Activated CD8-positive, alpha-beta memory T cell treated with anti-CD3 and anti-CD28 coated beads, Interleukin-2, amount 50 U/mL, for 24 hours (primary cell): ENCODE measurements around the gene MRO.
"Not testable (repeated sequence)": the region's sequence is repeated elsewhere in the genome, so short reads cannot be mapped to it uniquely, and the experiment has no call there.

Experiments
- DNase-seq: peaks from one replicate; pipeline ENCODE4 v3.0.0-alpha.2; 2020; ENCODE audit errors: extremely low read depth

MRO gene

GRCh38 chr18:50791599-50792438 lies 28.0 kb downstream of the MRO start:
- DNase-seq = no peak

DNA sequence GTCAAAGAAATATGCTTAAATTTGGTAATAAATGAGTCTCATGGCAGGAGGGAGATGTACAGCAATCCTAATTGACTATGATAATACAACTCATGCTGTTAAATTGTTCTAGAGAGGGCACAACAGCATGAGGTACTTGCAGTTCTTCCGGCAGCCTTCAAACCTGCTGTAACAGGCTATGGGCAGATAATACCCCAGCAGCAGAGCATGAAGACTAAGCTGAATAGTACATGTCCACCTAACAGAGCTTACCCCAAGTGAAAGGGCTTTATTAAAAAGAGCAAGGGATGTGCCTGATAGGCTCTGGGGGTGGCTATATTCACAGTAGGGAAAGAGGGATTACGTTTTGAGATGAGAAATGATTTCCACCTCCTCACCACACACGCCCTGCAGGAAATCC lies 28.9 kb downstream of the MRO start:
- DNase-seq = no peak

GRCh38 chr18:50790241-50790640 lies 29.6 kb downstream of the MRO start:
- DNase-seq = no peak

DNA sequence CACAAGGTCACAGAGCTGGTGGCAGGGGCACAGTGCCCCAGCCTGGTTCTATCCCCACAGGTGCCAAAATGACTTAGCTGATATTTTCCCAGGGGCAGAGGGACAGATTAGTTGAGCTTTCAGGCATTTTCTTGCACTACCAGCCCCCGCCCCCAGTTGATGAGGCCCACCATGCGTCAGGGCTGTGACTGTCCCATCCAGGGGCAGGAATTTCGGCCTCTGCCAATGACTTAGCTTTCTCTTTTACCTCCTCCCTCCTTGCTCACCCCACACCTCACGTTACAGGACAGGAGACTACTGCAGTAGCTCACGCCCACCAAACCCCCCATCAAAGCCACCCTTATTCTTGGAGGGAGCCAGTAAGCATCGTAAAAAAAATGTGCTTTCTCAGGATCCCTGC lies 31.5 kb downstream of the MRO start:
- no peak for DNase-seq

- DNase-seq = no peak
These were observed 33.0 kb downstream of the MRO start for GRCh38 chr18:50786864-50787263.

GRCh38 chr18:50783553-50783952 lies 36.3 kb downstream of the MRO start:
- no peak for DNase-seq

- DNase-seq = not testable (repeated sequence)
These were observed 40.8 kb downstream of the MRO start for GRCh38 chr18:50779021-50779420.

DNA sequence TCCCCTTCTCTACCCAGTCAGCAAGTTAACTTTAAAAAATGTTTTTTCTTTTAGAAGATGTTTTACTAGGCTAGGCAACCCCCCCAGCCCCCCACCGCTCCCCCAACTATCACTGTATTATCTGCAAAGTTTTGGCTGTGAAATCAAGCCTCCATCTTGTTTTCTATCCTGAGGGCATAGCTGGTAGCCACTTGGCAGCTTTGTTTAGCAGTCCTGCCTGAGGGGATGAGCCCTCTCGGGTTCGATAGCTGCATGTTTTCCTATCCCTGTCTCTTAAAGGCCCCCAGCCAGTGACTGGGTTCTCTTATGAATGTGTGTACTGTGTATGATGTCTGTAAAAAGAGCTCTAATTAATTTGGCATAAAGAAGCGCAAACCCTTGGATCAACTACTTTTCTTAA lies 43.4 kb downstream of the MRO start:
- DNase-seq = no peak

DNA sequence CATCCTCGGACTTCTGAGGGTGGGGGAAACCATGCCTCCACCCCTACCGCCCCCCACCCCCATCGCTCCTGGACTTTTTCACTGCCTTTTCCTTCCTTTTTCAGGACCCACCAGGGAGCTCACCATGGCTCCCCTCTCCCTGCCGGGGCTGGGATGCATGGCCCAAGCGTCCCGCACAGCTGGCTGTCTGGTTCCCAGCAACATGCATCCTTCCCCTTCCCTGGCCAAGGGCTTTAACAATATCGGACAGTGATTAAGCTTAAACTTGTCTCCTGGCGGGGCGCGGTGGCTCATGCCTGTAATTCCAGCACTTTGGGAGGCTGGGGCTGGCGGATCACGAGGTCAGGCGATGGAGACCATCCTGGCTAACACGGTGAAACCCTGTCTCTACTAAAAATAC lies 44.1 kb downstream of the MRO start:
- DNase-seq = no peak

DNA sequence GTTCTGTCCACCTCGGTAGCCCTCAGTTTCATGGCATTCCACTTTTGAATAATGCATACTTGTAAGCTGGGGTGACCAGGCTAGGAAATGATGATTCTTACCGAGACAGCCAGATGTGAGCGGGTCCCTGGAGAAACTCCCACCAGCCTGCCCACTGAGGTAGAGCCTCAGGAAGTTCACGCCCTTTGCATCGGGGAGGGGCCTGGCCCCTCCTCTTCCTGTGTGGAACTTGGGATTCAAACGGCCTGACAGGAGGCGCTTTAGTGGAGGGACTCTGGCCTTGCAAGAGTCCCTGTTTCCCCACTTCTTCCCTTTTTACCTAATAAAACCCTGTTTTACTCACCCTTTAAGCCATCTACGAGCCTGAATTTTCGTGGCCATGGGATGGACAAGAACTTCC lies 44.6 kb downstream of the MRO start:
- no peak for DNase-seq

- no peak for DNase-seq
These were observed 50.4 kb downstream of the MRO start for GRCh38 chr18:50769463-50769862.

DNA sequence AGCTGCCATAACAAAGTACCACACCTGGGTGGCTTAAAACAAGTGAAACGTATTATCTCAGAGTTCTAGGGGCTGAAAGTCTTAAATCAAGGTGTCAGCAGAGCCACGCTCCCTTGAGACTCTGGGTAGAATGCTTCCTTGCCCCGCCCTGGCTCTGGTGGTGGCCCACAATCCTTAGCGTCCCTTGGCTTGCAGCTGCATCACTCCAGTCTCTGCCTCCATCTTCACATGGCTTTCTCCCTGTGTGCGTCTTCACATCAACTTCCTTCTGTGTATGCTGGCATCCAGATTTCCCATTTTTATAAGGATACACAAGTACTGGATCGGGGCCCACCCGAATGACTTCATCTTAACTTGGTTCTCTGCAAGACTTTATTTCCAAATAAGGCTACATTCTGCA lies 62.5 kb downstream of the MRO start:
- no peak for DNase-seq

DNA sequence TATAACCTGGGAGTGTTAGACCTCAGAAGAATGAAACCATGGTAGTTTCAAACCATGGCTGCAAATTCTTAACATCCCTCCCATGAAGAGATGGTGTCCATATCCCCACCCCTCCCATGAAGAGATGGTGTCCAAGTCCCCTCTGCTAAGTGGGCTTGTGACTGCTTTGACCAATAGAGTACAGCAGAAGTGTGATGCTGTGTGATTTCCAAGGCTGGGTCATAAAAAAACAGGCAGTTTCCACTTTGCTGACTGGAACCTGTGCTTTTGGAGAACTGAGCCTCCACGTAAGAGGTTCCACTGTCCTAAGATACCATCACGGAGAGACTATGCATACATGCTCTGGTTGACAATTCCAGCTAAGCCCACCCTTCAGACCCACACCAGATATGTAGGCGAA lies 65.5 kb downstream of the MRO start:
- no peak for DNase-seq

- no peak for DNase-seq
These were observed 66.5 kb downstream of the MRO start for GRCh38 chr18:50753311-50753710.

DNA sequence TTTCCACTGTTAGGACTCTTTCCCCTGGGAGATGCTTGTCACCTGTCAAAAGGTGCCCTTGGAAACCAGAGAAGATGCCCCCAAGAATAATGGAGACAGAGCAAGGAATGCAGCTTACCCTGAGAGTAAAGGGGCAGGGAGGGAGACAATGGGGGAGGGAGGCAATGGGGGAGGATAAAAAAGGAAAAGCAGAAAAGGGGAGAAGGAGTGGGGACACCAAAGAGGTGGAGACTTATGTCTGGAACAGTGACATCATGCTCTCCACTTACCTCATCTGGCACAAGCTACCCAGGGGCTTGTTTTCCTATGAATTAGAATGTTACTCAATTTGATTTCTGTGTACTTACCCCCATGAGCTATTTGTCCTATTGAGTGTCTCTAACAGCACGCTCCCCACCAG lies 67.9 kb downstream of the MRO start:
- DNase-seq = no peak

GRCh38 chr18:50751490-50751889 lies 68.3 kb downstream of the MRO start:
- DNase-seq = no peak

DNA sequence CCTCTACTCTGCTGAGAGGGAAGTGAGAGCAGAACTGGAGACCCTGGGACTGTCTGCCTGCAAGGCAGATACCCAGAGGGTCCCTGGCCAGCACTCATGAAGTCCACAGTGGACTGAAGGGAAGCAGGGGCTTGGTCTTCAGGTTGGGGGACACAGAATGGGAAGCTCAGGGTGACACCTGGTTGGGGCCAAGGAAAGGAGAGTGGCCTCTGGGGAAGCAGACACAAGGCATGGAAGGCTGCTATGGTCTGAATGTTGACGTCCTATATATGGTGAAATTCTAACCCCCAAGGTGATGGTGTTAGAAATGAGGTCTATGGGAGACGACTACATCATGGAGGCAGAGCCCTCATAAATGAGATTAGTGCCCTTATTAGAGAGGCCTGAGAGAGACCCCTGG lies 69.3 kb downstream of the MRO start:
- DNase-seq = no peak

GRCh38 chr18:50749945-50750344 lies 69.9 kb downstream of the MRO start:
- no peak for DNase-seq

- DNase-seq = no peak
These were observed 70.4 kb downstream of the MRO start for GRCh38 chr18:50749421-50749820.

DNA sequence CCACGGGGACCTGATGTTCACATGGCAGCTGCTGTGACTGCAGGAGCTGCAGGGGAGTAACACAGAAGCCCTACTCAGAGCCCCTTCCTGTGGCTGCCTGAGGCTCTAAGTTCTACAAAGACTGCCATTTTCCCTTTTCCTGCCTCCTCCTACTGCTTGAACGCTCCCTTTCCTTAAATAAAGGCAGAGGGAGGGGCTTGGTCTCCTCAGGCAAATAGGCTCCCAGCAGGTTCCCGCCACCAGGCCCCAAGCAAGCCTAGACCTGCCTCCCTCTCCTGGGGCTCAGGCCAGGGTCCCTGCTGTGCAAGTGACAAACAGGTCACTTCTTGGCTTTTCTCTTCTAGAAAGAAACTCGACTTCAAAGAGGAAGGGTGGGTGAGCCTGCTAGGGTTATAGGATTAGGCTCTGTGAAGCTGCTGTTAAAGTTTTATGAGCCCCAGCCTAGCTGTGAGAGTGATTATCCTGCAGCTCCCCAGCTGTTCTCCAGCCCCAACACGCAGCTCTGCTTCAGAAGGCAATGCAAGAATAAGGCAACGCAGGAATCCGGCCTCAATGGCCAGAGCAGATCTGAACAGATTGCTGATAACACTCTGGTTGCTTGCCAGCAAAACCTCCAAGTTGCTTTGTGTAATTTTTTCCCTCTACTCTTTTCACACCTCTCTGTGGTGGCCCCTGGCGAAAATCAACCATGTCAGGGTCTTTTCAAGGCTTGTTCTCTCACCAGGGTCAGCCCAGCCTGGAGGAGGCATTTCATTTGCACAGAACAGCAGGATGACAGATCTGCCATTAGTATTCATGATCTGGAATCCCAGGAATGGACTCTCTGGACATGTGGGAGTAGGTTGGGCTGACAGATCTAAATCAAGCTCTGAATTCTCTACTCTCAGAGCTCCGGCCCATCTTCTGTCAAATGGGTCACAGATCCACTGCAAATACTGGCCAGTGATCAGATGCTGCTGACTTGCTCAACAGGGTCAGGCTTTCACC lies 71.3 kb downstream of the MRO start:
- no peak for DNase-seq

GRCh38 chr18:50747849-50748242 lies 72.0 kb downstream of the MRO start:
- no peak for DNase-seq

GRCh38 chr18:50745945-50746344 lies 73.9 kb downstream of the MRO start:
- no peak for DNase-seq
